SK-N-SH treated with all-trans-retinoic acid at 6 μM for 48 hours (cell line): Measurements from ENCODE around the gene CPEB1.

Experiments used
- BACH2 ChIP-seq: fragments of 250-450 bp; sonication (Bioruptor Pico); IDR thresholded peaks from 2 replicates; pipeline ENCODE4 v1.9.0; 2021; ENCODE audit warnings: mild to moderate bottlenecking, borderline replicate concordance
- SNAI2 ChIP-seq: fragments of 250-450 bp; sonication (Bioruptor Pico); IDR thresholded peaks from 2 replicates; pipeline ENCODE4 v1.5.0; 2020; ENCODE audit warnings: mild to moderate bottlenecking, moderate library complexity
- TOX ChIP-seq: fragments of 250-450 bp; sonication (Bioruptor Pico); IDR thresholded peaks from 2 replicates; pipeline ENCODE4 v1.8.0; 2021; ENCODE audit warnings: mild to moderate bottlenecking, moderate library complexity, borderline replicate concordance
- ZFP30 ChIP-seq: fragments of 450-650 bp; formaldehyde crosslinking; IDR thresholded peaks from 2 replicates; pipeline ENCODE4 v1.5.0; 2022; ENCODE audit warnings: mild to moderate bottlenecking, moderate library complexity
- TF ChIP-seq, protein P1 (sequence below): fragments of 250-450 bp; sonication (Bioruptor Pico); IDR thresholded peaks from 2 replicates; pipeline ENCODE4 v1.8.0; 2020; ENCODE audit warnings: mild to moderate bottlenecking, moderate library complexity, borderline replicate concordance
- TF ChIP-seq, protein P2 (sequence below): fragments of 250-450 bp; sonication (Bioruptor Pico); IDR thresholded peaks from 2 replicates; pipeline ENCODE4 v1.8.0; 2021; ENCODE audit warnings: low read depth, mild to moderate bottlenecking, moderate library complexity, borderline replicate concordance

DNA sequence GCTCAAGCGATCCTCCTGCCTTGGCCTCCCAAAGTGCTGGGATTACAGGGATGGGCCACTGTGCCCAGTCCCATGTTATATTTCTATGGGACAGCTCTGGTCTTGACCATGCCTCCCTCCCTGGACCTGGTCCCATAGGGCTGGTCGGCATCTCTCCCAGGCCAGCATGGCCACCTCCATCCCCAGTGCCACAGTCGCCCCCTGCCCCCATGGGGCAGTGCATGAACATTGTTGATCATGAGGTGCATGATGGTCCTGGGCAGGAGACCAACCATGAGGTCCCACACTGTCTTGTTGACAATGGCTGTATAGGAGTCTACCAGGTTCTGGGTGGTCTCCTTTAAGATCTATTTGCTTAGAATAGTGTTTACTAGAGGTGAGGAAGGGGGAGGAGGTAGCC is 113.4 kb downstream of the CPEB1 start:
- TF ChIP-seq TOX (CRISPR knock-in tag): no peak
- TF ChIP-seq, protein P1, sequence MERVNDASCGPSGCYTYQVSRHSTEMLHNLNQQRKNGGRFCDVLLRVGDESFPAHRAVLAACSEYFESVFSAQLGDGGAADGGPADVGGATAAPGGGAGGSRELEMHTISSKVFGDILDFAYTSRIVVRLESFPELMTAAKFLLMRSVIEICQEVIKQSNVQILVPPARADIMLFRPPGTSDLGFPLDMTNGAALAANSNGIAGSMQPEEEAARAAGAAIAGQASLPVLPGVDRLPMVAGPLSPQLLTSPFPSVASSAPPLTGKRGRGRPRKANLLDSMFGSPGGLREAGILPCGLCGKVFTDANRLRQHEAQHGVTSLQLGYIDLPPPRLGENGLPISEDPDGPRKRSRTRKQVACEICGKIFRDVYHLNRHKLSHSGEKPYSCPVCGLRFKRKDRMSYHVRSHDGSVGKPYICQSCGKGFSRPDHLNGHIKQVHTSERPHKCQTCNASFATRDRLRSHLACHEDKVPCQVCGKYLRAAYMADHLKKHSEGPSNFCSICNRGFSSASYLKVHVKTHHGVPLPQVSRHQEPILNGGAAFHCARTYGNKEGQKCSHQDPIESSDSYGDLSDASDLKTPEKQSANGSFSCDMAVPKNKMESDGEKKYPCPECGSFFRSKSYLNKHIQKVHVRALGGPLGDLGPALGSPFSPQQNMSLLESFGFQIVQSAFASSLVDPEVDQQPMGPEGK (CRISPR knock-in tag): no peak
- no peak for TF ChIP-seq ZFP30 (CRISPR knock-in tag)
- TF ChIP-seq SNAI2 (CRISPR knock-in tag): no peak
- TF ChIP-seq BACH2: no peak
- TF ChIP-seq, protein P2, sequence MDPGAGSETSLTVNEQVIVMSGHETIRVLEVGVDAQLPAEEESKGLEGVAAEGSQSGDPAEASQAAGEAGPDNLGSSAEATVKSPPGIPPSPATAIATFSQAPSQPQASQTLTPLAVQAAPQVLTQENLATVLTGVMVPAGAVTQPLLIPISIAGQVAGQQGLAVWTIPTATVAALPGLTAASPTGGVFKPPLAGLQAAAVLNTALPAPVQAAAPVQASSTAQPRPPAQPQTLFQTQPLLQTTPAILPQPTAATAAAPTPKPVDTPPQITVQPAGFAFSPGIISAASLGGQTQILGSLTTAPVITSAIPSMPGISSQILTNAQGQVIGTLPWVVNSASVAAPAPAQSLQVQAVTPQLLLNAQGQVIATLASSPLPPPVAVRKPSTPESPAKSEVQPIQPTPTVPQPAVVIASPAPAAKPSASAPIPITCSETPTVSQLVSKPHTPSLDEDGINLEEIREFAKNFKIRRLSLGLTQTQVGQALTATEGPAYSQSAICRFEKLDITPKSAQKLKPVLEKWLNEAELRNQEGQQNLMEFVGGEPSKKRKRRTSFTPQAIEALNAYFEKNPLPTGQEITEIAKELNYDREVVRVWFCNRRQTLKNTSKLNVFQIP (CRISPR knock-in tag): no peak
